GM19468 (cell line): Measurements from ENCODE around the gene IL11RA.

ENCODE experiments used
- ATAC-seq: cut with Tn5 transposase; IDR thresholded peaks from one replicate; pipeline ENCODE4 v1.9.1; 2021; ENCODE audit warnings: mild to moderate bottlenecking, moderate library complexity, moderate number of reproducible peaks; ENCODE audit not compliant: unreplicated experiment; ENCODE audit errors: extremely low read depth

Gene IL11RA

DNA sequence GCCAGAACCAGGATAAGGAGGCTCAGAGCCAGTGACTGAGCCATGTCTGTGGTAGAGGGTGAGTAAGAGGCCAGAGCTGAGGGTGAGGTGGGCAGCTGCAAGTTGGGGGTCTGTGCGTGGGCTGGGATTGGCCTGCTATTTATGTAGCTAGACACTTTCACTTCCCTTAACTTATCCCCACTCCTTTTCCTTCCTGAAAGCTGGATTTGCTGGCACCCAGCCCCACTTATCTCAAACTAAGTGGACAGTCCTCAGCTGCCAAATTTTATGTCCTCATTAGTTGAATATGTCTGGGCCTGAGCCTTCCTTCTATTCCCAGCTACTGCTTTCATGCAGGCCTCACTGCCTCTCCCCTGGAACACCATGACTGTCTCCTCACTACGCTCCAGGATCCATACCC, 58.0 kb downstream of the IL11RA start, which contains the start of gene CCL21:
Gene CCL21, minus strand, starts transcription at position 114 of the 400 bp plus-strand sequence. Its CDS starts 70 bp downstream, at position 44.
- ATAC-seq = no peak
